Measurements from ENCODE around the gene AQP4.

AQP4 gene

GRCh38 chr18:26832302-26832701 lies 33.2 kb downstream of the AQP4 start:
- DNase-seq = no peak

GRCh38 chr18:26827581-26827980 lies 37.9 kb downstream of the AQP4 start:
- DNase-seq = no peak

- DNase-seq = no peak
Observed at GRCh38 chr18:26826656-26827235, 38.8 kb downstream of the AQP4 start.

DNA sequence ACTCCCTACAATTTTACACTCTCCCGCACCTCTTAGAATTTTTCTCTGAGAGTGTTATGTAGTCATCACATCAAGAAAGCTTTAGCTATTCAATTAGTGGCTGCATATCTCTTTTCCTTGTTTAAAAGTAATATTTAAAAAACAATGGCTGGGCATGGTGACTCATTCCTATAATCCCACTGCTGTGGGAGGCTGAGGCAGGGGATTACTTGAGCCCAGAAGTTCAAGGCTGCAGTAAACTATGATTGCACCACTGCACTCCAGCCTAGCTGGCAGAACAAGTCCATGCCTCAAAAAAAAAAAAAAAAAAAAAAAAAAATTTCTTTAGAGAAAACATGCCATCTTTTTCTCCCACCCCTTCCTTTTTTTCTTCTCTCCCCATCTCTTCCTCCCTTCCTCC lies 44.3 kb downstream of the AQP4 start:
- DNase-seq = no peak

GRCh38 chr18:26819046-26819445 lies 46.5 kb downstream of the AQP4 start:
- no peak for DNase-seq

DNA sequence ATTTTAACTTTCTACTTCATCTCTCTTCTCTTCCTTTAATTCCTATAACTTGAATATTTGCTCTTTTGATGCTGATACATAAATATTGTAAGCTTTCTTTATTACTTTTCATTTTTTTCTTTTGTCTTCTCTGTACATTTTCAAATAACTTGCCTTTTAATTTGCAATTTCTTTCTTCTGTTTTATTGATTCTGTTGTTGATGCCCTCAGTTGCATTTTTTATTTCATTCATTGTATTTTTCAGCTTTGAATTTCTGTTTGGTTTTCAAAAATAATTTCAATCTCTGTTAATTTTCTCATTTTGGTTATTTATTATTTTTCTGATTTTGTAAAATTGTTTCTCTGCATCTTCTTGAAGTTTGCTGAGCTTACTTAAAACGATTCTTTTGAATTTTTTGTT lies 47.0 kb downstream of the AQP4 start:
- DNase-seq = no peak

- DNase-seq = no peak
Observed at GRCh38 chr18:26813043-26813442, 52.5 kb downstream of the AQP4 start.

DNA sequence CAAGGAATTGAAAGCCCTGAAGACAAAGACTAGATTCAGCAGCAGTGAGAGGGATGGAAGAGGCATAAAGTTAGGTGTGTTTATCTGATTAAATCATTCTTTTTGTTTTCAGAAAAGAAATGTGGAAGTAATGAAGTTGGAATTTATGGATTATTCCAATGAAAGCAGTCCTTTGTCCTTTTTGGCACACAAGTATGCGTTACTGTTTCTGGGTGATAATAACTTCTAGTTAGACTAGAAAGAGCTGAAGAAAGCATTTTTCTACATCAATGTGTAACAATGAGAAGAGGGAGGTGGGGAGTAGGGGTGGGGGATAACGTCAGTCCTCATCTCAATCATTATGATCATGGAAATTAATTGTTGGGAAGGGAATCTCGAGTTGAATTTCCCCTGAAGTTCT lies 53.0 kb downstream of the AQP4 start:
- DNase-seq = no peak

DNA sequence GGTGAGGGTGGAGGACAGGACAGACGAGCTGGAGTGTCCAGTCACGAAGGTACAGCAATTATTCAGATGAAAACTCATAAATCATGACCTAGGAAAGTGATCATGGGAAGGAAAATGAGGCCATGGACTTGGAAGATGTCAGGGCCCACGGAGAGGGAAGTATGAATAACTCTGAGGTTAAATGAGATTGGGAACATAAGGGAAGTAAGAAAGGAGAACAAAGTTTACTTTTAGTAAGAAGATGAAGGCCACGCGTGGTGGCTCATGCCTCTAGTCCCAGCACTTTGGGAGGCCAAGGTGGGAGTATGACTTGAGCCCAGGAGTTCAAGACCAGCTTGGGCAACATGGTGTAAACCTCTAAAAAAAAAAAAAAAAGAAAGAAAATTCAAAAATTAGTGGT lies 56.2 kb downstream of the AQP4 start:
- DNase-seq = no peak

GRCh38 chr18:26806224-26806623 lies 59.3 kb downstream of the AQP4 start:
- DNase-seq = no peak

DNA sequence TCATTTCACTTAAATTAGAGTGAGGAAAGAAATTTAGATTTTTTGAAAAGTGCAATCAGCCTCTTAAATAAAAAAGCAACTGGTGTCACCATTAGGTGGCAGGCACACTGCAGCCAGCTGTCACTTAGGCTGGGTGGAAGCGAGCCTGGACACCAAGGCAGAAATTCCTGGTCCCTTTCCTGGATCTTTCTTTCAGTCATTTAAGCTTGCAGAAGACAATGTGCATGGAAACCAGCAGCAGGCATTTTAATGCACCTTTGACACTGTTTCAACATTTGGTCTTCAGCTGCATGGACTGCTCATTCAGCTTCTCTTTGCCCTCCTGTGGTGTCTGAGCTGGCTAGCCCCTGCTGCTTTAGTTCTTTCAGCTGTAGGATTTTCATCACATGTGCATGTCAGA lies 61.0 kb downstream of the AQP4 start:
- no peak for DNase-seq

DNA sequence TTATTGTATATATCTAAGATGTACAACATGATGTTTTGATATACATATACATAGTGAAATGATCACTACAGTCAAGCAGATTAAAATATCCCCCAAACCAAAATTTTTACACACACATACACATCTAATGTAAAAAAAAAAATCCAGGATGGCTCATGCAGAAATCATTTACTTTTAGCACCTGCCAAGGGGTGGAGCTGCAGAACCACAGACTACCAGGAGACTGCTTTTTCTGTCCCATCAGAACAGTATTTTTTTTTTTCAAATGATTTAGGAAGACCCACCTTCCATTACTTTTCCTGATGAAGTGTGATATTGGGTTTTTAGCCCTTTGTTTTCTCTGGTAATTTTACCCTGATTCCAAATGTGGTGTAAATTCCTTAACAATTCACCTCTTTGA lies 61.9 kb downstream of the AQP4 start:
- DNase-seq = no peak

DNA sequence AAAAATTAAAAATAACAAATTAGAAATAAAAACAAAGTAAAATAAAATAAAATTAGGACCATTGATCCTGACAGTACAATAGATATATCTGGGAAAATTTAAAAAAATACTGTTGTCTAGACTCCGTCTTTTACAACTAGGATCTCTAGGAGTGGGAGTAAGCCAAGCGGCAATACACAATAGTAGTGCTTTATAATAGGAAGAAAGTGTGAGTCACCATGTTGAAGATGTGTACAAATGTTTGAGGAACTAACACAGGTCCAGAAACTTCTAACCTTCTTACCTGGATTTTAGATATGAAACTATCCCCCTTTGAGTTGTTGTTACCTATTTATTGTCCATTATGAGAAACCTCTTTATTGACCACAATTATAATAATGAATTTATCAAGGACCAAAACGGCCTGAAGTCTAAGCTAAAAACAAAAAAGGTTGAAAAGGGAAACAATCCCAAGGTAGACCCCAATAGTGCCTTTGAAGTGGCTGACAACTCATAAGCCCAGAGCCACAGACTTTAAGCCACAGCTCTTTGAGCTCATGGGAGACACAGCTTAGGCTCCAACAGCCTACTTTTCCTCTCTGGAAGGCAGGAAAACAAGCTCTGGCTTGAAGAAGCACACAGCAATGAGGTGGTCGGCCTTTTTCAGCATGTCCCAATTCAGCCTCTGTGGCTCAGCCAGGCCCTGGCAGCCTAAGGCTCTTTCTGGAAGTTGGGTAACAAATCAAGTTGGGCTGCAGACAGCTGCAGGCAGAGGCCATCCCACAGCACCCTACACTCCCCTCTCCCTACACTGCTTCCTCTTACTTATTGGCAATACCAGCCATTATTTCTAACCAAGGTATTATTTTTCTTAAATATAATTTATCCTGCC lies 62.9 kb downstream of the AQP4 start:
- no peak for DNase-seq
